EH (cell line): ENCODE data around the gene PLEKHA7.
"Not testable (repeated sequence)": the region's sequence is repeated elsewhere in the genome, so short reads cannot be mapped to it uniquely, and the experiment has no call there.

Experiments
- DNase-seq: peaks from one replicate; pipeline ENCODE4 v3.0.0-alpha.2; 2015; ENCODE audit warnings: low read depth

The PLEKHA7 gene

DNA sequence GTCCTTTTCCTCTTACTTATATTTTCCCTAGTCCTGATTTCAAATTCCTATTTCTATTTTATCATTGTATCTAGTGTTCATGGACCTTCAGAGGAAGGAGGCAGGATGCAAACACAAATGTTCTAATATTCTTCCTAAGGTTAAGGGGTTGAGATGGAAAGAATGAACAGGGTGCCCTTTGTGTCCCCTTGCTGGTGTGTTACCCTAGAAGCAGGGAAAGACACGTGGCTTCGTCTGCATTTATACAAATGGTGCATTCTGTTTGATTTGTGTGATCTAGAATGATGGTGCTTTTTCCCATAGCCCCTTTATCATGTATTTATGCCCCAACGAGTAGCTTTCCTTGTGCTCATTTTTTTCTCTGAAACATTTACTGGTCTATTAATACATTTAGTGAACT lies 76.2 kb downstream of the PLEKHA7 start:
- no peak for DNase-seq

DNA sequence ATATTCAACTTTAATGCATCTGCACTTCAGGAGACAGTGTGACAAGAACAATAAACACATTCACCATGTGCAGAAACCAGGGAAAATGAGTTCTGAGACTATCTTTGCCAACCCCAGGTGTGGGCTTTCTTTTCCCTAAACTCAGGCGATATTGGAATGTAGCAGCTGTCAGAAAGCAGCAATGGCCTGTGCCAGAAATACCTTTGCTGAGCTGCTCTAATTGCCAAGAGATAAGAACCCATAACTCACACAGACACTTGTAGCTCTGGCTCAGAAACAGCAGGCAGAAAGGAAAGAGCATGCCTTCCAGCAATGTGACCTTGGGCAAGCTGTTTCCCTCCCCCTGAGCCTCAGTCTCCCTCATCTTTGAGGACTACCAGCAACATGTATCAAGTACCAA lies 77.6 kb downstream of the PLEKHA7 start:
- DNase-seq, result no peak

DNA sequence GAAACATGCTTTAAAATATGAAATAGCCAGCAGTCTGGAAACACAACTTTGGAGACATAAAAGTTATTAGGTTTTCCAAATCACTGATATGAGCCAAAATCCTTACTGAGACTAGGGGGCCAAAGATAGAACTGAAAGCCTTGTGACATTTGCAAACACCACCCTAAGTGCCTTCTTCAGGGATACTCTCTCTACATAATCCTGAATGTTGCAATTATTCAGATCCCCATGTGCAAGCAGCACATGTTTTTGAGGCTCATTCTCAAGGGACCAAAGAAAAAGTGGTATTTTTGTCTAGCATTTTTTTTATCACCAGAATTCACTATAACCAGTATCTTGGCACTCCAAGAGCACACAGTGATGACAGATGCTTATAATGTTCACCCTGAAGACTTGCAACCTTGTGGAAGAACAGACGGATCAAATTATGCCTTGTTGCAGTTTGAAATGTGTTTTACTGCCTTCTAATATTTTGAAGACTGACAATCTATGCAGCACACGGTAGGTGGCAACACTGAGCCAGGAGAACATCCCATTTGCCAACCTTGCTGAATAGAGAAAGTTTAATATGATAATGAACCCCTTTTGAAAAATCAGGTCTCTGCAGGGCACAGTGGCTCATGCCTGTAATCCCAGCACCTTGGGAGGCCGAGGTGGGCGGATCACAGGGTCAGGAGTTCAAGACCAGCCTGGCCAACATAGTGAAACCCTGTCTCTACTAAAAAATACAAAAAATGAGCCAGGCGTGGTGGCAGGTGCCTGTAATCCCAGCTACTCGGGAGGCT lies 78.5 kb downstream of the PLEKHA7 start:
- DNase-seq, result peak; percentile 46

DNA sequence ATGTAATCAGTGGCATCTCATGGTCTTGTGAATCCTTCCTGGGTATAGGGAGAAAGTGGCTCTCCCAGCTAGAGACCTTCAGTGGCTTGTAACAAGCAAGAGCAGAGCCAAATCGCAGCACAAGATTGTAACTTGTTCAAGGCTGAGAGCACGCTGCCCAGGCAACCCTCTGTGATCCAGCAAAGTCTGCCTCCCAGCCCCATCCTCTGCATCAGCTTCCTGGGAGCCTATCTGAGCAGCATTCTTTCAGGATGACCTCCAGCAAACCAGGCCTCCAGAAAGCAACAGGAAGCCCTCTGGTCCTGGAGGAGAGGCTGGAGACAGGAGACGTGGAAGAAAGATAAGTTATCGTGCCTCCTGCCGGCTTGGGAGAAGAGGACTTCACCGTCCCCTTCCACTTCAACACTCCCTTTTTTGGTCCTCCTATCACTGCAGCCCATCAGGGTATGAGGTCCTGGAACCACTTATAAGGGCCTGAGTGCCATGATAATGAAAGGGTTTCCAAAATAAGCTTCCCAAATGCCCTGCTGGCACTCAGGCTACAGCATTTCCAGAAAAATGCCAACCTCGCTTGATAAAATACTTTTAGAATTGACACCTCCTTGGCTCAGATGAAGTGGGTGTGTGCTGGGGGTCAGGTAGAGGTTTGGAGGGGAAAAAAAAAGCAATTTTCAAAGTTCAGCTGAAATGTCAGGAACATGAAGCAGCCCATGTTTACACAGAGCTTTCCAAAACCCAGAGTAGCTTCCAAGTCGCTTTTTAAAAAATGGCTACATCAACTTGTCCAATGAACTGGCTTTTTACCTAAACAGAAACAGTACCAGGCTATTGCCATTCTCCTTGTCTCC lies 80.2 kb downstream of the PLEKHA7 start:
- peak; percentile 6 for DNase-seq

DNA sequence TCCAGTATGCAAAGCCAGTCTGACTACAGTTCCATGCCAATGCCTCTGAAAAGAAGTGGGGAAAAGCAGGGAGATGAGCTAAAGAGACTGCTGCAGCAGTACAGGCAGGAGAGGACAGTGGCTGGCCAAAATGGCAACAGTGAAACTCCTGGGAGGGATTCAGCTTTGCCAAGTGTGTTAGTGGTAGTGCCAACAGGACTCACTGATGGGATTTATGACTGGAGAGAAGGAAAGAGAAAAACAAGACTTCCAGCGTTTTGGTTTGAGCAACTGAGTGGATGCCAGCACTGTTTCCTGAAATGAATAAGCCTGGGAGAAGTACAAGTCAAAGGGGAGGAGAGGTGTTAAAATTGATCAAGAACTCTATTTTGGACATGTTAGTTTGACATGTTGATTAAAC lies 80.9 kb downstream of the PLEKHA7 start:
- DNase-seq, result no peak

DNA sequence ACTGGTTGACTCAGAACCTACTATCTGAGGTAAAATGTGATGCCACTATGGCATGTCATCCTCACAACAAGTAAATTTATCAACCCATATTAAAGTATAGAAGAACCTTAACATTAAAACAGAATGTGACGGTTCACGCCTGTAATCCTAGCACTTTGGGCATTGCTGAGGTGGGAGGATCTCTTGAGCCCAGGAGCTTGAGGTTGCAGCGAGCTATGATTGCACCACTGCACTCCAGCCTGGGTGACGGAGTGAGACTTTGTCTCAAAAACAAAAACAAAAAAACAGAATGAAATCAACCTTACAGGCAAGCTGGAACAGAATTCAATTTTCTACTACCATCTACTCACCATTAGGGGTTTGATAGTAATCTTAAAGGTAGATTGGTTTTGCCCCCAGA lies 86.2 kb downstream of the PLEKHA7 start:
- DNase-seq, result no peak

DNA sequence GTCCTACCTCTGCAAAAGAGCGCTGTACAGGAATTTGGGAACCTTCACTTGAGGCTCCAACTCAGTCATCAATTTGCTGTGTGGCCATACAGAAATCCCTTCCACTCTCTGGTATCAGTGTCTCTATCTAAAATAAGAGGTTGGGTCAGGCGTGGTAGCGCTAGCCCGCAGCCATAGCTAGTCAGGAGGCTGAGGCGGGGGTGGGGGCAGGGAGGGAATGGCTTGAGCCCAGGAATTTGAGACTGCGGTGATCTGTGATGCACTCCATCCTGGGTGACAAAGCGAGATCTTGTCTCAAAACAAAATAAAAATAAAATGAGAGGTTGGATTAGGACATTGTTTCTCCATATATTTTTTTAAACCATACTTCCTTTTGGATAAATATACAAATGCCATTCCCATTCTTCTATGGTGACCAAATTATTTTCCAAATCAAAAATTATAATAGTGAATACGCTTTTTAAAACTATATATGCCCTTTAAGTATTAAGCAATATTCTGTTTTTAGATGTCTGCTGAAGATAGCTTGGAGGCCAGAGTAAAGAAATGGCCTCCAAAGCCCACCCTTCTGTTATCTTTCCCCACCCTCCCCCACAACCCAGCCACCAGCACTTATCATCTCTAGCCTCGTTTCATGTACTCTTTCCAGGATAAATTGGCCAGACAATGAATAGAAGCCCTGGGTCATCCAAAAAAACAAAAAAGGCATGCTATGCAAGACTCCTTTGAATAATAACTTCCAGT lies 87.2 kb downstream of the PLEKHA7 start:
- no peak for DNase-seq

DNA sequence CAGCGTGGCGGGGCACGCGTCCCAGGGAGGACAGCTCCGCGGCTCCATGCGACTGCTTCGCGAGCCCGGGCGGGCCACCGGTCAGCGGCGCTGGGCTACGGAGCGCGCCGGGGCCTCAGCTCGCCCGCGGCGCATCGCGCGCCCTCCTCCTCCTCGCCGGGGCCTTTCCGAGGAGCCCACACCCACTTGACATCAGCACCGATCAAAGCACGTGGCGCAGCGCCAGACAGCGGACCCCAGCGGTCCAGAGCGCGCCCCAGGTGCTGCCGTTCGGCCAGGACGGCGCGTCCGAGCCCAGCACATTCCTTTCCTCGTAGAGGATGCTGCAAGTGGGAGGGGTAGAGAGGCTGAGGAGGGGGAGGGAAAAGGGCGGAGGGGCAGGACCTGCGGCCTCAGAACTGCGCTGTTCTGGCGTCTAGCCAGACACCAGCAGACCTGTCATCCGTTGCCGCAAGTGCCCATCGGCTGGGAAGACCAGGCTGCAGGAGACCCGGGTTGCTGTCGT lies 88.6 kb downstream of the PLEKHA7 start:
- DNase-seq, result peak; percentile 26

DNA sequence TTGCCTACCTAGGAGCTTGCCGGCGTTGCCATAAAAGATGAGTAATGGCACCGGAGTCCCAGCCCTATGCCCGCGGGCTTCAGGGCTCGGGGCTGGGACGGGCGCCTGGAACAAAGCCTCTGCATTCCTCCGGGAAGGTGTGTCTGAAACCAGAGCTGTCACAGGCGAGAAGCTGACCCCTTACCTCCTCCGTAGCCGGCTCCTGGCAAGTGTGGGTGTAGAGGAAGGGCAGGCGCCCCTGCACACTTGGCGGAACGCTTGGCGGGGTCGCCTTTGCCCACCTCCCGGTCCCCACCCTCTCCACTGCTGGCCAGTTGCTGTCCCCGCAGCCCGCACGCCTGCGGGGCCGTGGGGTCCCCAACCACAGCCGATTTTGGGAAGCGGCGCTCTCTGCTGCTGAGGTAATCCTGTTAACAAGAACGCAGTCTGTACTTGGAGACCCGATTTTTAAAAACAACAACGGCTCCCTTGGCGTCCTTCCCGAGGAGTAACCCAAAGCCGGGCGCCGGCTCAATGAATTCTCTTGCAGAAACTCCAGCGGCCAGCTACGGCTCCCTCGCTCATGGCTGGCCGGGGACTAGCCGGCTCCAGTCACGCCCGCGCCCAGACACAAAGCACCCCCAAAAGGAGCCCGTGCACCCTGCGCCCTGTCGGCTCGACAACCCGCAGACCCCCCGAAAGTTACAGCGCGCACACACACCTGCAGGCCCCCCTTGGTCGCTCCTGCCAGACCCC lies 89.2 kb downstream of the PLEKHA7 start:
- peak; percentile 28 for DNase-seq

DNA sequence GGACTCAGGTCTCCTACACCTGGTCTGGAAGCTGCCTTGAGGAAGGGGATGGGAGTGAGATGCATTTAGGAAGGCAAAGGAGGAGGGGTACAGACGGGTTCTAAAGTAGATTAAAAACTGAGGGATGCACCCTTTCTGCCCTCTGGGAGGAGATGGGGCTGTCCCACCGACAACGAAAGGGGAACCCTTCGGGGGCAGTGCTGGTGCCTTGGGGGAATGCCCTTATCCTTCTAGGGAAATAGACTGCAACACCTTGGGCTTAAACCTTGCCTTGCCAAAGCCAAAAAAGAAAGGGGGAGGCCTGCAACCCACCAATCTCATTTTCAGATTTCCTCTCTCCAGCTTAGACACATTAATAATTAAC lies 89.8 kb downstream of the PLEKHA7 start:
- DNase-seq, result no peak

DNA sequence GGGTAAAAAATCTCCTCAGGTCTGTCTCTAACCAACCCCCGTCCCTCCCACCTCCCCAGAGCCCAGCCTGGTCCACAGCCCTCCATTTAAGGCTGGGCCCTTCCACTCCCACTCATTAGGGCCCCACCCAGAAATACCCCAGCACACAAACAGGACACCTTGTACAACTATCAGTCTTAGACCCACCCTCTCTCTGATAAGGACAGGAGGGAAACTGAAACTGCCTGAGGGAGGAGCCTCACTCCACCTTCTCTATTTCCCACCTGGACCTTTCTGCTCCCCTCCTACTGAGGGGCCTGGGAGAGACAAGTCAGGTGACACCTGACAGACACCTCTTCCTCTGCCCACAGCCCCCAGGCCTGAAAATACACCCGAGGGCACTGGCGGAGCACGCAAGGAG lies 90.2 kb downstream of the PLEKHA7 start:
- no peak for DNase-seq

DNA sequence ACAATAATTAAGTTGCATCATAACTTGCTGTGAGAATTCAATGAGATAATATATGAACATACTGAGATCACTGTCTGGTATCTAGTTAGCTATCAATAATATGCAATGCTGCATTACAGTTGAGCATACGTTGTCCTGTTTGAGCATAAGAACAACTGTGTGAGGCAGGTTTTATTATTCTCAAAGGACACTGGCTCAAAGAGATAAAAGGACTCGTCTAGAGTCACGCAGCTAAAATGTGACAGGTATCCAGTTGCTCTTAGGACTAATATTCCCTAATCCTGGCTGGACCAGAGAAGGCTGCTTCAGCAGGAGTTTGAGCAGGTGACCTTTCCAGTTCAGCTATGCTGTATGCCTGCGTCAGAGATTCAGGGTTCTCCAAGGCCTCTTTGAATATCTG lies 92.5 kb downstream of the PLEKHA7 start:
- DNase-seq, result no peak

DNA sequence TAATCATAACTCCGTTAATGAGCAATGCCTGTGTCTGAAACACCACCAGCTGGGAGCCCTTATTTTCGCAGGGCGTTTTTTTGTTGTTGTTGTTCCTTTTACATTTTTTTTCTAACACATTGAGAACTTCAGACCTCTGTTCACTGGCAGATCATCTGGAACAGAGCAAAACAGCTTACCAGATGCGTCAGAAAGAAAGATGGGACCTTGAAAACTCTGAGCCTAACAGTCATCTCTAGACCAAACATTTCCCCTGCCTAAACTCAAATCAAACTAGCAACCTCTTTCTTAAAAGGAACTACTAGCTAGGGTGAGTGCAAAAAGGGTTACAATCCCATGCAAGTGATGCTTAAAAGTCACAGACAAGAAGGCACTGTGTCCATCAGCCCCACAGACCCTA lies 93.2 kb downstream of the PLEKHA7 start:
- DNase-seq, result no peak

DNA sequence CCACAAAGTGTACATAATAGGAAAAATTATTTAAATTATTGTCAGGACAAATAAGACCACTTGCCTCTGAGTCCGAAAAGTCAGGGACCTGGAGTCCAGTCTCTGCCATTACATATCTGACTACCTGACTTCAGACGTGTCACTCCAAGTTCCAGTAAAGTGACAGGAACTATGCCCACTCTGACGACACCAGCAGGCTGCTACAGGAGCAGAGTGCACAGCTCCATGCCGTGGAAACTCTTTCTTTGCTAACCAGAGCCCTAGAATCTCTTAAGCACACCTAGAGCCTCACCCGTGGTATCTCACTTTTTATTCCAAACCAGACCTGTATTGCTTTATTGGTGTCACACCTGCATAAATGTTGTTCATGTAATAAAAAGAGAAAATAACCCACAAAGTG lies 93.7 kb downstream of the PLEKHA7 start:
- DNase-seq, result no peak

DNA sequence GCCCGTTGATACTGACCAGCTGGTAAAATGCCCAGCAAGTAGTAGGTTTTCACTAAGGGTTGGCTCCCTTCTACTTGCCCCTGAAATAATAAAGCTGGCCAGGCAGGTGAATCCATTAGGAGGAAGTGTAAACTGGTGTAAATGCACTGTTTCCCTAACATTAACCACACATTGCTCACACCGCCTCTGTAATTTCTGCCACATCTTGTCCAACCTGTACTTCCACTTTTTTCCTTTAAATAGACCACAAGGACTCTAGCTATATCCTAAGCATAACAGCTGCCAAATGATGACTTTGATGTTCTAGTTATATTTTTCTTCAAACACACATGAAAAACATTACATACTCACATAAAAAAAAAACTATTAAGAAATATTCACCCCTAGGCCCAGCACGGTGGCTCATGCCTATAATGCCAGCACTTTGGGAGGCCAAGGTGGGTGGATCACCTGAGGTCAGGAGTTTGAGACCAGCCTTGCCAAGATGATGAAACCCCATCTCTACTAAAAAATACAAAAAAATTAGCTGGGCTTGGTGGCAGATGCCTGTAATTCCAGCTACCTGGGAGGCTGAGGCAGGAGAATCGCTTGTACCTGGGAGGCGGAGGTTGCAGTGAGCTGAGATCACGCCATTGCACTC lies 95.6 kb downstream of the PLEKHA7 start:
- DNase-seq, result not testable (repeated sequence)

DNA sequence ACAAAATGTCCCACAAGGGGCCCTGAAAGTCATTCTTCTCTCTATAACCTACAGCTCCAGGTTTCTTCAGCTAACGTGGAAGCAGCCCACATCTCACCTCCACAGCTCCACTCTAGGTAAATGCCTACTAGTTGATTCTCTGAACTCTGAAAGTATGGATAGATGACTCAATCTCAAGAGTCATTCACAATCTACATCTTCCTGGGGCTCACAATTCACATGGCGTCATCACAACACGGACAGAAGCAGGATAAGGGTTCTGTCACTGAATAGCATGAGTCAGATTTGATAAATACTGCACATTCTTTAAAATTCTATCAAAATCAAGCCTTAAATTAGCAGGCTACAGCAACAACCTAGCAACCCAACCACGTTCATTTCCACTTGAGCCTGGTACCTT lies 96.3 kb downstream of the PLEKHA7 start:
- DNase-seq, result no peak

DNA sequence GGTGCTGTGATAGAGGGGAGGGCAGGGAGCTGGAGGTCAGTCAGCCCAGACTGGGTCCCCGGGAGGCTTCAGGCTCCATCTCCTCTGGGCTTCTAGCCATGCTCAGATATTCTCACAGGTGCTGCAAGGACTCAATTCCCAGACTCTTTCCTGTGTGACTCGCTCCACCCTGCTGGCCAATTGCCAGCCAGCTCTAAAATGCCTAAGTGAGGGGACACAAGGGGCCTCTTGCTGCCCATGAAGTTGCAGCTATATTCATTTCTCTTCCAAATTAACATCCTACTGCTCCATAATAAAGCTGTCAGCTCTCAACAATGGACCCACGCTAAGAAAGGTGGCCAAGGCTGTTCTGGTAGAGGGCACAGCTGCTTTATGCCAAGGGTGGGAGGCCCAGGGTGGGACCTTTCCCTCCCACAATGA lies 101.5 kb downstream of the PLEKHA7 start:
- no peak for DNase-seq

DNA sequence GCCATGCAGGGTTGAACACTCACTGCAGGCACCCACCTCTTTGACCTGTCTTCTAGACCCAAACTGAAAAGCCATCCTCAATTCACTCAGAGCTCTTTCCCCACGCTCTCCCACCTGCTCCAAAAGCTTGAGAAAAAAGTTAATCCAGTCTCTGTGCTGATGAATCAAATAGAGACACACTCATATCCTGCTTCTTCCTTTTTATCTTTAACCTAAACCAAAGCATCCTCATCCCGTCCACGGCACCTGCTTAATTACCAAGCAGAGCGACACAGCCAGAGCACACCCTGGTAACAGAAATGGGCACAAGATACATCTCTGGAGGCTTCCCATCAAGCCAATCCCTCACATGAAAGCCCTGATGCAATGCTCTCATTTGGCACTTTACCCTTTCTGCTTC lies 102.6 kb downstream of the PLEKHA7 start:
- DNase-seq, result no peak

DNA sequence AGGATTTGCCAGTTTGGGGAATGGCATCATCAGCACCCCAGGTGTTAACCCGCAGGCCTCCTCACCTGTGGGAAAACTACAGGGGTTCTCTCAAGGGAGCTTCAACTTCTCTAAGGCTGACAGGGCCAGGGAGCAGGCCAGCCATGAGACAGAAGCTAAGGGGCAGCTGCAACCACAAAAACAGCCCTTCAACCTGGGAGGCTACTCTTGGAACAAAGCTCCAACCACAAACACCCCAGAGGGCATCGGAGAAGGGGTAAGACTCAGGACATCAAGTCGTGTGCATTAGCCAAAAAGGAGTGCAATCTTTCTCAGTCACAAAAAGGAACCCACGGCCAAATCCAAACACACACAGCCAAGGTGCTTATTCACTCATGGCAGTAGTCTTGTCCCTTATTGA lies 103.0 kb downstream of the PLEKHA7 start:
- DNase-seq, result no peak

DNA sequence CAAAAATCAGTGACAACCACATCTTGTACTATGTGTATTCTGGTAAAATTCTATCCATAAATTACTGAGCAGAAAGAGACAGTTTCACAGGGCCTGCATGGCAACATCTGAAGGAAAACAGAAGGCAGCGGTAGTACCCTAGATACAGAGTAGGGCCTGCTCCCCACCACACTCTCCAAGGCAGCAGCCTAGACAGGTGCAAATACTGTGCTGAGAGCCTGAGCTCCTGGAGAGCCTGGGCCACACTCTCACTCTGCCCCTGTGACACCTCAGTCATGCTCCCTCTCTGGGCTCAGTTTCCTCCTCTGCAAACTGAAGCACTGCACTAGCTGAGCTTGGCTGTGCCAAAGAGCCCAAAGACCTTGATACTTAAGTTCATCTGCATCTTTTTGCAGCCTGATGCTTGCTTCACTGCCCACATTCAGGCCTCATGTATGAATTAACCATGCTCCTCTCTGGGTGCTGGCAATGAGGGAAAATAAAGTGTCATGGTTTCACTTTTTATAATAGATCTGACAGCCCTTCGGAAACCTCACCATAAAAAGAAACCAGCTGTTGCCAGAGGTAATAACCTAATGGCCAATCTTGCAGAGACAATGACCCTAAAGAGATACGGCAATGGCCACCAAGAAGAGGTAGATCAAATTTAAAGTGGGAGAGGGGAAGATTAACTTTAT lies 104.7 kb downstream of the PLEKHA7 start:
- DNase-seq, result no peak

DNA sequence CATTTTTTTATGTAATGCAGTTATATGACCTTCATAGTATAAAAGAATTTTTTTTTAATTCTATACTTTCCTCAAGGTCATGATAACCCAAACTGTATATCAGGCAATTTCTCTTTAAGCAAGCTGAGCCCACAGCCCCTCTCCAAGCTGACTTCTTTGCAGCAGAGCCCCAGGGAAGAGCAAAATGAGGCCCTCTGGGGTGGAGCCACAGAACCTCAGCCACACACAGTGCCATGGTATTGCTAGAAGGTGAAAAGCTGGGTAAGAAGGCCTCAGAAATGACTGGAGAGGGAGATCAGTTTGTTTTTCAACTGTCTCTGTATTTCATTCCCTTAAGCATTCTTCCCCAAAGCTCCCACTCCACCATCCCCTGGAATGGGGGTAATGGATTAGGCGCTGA lies 108.8 kb downstream of the PLEKHA7 start:
- no peak for DNase-seq
